ENCODE measurements around the gene TECPR2.
A peak's percentile ranks its signal among the peaks of the same experiment; 100 is the strongest.

Gene TECPR2

DNA sequence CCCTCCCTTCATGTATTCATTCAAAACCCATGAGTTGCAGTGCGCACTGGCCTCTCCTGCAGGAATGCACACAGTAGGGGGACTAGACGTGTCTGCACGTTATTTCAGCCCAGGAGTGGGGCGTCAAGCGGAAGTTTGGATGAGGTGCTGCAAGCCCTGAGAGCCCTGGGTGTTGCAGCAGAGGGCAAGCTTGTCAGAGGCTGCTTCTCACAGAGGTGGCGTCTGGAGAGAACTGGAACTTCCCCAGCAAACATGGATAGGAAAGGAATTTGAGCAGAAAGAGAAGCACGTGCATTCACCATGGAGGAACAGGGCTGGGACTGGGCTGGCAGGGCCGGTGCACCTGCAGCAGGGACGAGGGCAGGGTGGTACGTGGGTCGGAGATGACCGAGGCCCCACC, 64.9 kb downstream of the TECPR2 start:
- no peak for DNase-seq

DNA sequence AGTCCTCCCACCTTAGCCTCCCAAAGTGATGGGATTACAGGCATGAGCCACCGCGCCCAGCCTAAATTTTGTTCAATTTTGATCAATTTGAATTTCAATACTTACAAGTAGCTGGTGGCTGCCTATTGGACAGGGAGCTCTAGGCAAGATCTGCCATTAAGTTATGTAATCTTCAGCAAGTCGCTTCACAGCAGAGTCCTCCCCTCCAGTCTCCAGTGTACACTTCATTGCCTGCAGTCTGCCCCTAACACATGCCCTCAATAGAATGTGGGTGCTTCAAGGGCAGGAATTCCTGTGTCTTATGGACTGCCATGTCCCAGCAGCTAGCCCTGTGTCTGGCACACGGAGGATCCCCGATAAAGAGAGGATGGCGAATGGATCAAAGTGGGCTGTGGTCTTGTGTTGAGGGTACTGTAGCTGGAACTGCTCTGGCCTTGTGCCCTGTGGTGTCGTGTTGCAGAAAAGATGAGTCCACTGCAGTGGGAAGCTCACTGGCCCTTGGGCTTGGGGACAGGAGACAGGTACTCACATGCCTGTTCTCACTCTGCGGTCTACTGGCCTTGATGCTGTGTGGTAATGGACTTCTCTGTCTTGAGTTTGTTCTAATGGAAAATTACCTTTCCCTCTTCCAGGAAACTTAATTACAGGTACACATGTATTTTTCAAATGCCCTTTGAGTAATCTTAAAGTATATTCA, 67.6 kb downstream of the TECPR2 start:
- no peak for DNase-seq

DNA sequence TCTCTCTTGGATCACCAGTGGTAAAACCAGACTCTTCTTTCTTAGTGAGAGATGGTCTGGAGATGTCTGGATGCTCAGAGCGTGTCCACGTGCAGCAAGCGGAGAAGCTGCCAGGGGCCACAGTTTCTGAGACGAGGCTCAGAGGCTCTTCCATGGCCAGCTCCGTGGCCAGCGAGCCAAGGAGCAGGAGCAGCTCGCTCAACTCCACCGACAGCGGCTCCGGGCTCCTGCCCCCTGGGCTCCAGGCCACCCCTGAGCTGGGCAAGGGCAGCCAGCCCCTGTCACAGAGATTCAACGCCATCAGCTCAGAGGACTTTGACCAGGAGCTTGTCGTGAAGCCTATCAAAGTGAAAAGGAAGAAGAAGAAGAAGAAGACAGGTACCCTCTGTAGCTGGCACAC, 69.0 kb downstream of the TECPR2 start:
- no peak for DNase-seq

DNA sequence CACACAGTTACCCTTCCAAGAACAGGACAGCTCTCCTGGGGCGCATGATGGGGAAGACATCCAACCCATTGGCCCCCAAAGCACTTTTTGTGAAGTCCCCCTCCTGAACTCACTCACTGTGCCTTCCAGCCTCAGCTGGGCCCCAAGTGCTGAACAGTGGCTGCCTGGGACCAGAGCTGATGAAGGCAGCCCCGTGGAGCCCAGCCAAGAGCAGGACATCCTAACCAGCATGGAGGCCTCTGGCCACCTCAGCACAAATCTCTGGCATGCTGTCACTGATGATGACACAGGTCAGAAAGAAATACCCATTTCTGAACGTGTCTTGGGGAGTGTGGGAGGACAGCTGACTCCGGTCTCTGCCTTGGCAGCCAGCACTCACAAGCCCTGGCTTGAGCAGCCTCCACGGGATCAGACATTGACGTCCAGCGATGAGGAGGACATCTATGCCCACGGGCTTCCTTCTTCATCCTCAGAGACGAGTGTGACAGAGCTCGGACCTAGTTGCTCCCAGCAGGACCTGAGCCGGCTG, 72.0 kb downstream of the TECPR2 start:
- no peak for DNase-seq

DNA sequence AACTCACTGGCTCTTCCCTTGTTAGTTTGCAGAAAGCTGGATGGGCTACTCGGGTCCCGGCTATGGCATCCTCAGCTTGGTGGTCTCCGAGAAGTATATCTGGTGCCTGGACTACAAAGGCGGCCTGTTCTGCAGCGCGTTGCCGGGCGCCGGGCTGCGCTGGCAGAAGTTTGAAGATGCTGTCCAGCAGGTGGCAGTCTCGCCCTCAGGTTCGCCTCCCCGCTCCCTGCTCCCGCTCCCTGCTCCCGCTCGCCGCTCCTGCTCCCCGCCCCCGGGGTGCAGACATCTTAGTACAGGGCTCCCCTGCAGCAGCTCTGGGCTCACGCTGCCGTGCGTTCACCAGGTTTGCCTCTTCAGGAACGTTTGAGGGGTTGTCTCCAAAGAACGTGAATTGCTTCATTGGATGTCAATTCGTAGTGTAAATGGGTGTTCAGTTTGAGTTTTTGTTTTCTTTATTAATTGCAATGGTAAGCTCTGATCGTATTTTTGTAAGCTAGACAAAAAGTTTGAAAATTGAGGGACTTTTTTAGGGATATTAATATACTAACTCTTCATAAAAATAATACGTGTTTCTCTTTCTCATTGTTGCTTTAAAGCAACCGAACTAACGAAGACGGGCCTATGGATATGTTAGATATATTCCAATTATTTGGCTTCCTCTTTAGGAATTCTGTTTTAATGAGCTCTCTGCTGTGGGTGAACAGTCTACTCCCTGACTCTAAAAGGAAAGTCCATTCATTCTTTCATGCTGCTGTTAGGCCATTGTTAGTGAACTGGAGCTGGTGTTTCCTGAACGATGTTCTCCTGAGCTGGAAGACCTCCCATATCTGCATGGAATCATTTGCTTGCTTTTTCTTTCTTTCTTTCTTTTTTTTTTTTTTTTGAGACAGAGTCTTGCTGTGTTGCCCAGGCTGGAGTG, 75.5 kb downstream of the TECPR2 start:
- DNase-seq, result peak; percentile 89

DNA sequence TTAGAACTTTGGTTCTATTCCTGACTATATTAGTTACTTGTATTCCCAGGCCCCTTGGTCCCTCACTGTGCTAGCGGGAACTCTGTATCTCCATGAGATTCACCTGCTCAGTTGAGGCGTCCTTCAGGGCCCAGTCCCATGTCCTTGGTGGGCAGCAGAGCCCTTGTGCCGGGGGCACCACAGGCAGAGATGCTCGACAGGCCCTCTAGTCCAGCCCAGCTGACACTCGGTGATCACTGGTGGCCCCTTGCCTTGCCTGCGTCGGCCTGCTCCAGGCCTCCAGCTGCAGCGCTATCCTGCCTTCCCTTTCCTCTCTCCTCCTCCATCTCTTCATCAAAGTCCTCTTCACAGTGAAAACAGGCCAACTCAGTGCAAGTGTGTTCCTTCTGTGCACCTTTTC, 76.8 kb downstream of the TECPR2 start:
- DNase-seq, result no peak

DNA sequence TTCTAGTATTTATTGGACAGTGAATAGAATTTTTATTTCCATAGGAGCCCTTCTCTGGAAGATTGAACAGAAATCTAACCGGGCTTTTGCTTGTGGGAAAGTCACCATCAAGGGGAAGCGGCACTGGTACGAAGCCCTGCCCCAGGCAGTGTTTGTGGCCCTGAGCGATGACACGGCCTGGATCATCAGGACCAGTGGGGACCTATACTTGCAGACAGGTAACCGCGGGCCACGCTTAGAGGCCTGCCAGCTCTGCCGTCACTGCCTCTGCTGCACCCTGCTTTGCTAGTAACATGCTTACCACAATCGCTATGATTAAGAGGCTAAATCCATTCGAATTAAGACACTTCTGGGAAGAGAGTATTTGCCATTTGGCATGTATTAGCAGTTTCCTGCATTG, 77.7 kb downstream of the TECPR2 start:
- no peak for DNase-seq

DNA sequence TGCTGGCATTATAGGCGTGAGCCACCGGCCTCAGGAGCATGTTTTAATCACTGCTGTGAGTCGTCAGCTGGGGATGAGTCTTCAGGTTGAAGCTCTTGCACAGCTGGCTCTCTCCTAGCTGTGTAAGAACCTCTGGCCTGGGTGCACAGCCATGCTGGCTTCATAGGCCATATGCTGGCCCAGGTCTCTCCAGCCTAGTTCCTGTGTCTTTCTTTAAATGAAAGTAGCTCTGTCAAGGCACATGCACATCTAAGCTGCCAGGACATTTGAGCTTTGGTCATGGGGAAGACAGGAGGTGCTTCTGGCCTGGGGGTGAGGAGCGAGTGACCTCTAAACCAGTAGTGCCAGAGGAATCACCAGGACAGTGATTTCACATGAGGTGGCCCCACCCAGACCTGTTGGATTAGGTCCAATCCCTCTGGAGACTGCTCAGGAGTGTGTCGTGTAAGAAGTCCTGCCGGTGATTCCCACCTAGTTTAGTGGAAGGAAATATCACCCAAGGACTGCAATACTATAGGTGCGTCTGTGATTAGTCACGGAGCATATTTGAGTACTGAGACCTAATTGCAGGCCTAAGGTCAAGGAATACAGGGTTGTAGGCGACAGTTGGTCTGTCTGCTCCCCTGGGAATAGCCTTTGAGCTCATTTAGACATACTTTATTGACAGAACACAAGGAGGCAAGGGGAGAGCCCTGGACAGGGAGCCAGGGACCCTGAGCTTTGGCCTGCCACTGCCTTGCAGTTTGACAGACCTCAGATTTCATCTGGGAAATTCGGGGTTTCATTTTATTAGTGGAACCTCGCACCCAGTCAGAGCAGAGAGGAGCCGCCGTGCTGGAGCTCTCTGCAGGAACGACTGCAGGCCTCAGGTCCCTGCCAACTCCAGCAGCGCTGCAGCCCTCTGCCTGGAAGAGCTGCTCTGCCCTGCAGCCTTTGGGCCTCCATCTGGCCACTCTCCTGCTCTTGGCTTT, 79.8 kb downstream of the TECPR2 start:
- no peak for DNase-seq

DNA sequence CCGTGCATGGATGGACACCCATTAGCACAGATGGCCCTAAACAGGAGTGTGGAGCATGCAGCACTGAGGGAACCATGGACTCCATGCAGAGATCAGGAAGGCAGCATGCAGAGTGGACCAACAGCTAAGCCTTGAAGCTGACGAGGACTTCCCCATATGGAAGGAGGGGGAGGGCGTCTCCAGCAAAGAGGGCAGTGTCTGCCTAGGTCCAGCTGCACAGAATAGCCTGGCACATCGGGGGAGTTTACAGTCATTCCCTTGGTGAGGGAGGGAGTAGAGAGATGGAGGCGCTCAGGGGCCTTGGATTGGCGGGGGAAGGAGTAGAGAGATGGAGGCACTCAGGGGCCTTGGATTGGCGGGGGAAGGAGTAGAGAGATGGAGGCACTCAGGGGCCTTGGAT, 82.3 kb downstream of the TECPR2 start:
- DNase-seq, result no peak

DNA sequence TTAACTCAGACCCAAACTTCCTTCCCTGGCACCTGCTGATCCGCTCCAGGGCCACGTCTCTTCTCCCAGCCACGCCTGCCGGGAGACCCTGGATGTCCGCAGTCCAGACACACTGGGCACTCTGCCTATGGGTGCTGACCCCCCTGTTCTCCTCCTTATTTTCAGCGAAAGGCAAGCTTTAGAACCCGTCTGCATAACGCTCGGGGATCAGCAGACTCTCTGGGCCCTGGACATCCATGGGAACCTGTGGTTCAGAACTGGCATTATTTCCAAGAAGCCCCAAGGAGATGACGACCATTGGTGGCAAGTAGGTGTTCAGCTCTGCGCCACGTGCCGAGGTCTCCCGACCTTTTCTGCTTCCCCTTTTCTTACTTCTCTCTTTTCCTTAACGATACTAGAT, 82.9 kb downstream of the TECPR2 start:
- no peak for DNase-seq

DNA sequence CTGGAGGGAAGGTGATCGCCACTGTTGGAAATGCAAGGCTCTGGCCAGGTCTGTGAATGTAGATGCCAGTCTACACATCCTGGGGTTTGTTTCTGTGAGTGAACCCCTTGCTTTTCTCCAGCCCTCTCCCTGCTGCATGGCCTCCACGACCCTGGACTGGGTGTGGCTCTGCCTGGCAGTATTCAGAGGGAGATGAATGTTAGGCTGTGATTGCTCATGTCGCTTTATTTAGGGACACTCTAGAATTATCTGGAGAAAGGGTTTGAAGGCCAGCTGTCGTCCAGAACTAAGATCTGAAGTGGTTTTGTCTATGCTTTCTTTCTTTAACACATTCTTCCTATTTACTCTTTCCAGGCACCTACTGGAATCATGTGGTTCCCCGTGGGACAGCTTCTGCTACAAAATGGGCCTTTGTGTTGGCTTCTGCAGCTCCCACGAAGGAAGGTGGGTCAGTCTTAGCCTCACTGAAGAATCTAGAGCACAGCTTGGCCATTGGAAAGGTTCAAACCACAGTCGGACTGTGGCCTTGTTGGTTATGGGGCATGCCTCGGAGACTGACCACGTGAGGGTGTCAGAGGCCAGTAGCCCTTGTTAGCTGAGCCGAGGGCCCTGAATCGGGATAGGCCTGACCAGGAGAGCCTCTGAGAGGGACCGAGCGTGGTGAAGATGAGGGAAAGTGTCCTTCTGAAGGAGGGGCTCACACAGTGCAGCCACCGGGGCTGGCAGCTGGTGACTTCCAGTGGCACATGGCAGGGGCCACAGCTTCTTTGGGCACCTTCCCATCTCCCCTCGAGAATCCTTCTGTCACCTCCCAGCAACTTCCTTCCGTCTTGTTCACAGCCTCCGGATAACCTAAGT, 87.7 kb downstream of the TECPR2 start:
- no peak for DNase-seq

DNA sequence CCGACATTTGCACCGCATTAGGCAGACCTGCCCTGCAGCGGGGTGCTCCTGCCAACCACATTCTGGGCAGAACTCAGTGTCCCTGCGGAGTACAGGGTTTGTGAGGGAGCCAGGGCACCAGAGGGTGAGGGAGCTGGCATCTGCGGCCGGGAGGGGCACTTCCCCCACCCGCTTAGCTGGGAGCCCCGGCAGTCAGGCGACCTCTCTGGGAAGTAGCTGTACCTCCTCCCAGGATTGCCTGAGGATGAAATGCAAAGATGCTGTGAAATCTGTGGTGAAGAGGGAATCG, 88.3 kb downstream of the TECPR2 start:
- no peak for DNase-seq

DNA sequence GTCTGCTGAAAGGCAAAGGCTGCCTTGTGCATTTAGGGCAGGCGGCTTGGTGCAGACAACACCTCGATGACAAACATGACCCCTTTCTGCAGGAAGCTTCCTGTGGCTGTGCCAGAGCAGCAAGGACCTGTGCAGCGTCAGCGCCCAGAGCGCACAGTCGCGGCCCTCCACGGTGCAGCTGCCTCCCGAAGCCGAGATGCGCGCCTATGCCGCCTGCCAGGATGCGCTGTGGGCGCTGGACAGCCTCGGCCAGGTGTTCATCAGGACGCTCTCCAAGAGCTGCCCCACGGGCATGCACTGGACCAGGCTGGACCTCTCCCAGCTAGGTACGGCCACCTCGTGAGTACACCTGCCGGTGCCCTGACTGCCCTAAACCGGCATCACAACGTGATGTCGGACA, 89.6 kb downstream of the TECPR2 start:
- no peak for DNase-seq

DNA sequence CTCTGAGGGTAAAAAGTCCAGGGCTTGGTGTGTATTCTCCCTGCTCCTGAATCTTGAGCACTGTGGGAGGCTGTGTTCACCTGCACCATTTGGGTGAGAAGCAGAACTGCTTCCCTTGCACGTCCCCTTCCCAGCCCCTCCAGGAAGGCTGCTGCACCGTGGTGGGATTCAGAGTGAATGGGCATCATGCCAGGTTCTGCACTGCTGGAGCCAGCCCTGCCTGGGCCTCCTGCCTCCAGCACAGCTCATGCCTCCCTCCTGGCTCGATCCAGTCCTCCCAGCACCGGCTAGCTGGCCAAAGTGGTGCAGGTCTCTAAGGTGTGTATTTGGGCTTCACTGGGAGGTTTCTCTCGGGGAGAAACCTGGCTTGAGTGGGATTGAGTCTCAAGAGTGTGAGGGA, 92.0 kb downstream of the TECPR2 start:
- DNase-seq, result no peak

DNA sequence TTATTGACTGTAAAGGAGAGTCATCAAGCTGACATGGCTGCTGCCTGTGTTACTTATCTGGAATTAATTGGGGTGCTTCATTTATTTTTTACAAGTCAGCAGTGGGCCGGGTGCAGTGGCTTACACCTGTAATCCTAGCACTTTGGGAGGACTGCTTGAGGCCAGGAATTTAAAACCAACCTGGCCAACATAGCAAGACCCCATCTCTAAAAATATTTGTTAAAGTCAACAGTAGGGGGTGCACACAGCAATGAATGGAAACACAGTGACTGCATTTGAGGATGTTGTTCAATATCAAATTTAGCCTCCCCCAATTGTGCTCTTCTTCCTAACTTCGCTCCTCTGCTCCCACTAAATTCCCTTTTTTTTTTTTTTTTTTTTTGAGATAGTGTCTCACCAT, 94.8 kb downstream of the TECPR2 start:
- no peak for DNase-seq

DNA sequence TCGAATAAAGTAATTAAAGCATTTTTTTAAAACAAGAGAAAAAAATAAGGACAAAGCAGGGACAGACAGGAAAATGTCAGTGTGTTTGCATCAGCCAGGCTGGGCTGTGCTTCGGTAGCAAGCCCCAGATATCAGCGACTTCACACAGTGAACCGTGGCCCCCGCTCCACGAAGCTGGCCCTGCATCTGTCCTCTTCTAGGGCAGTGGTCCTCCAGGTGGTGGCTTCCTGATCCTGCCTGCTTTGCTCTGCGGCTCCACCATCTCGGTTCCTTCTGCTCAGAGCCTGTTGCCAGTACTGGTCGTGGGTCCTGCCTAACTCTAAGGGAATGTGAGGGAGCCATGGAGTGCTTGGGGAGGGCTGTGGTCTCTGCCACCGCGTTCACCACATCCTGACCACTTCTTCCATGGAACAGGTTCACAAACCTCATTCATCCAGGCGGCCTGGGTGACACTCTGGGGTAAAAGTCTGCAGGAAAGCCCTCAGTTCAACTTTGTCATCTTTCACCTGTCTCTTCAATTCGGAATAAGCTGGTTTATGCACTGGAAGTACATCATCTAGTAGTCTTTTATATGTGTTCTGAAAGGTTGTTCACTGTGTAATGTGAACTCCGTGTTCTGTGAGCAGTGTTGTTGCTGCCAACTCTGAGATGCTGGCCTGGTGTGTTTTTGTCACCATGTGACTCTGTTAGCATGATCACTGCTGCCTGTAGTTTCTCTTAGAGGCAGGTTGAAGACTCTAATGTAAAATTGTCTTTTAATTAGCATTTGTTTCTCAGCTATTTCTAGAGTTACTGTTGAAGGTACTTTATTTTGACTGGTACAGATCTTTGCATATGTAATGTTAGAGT, 99.0 kb downstream of the TECPR2 start:
- no peak for DNase-seq

DNA sequence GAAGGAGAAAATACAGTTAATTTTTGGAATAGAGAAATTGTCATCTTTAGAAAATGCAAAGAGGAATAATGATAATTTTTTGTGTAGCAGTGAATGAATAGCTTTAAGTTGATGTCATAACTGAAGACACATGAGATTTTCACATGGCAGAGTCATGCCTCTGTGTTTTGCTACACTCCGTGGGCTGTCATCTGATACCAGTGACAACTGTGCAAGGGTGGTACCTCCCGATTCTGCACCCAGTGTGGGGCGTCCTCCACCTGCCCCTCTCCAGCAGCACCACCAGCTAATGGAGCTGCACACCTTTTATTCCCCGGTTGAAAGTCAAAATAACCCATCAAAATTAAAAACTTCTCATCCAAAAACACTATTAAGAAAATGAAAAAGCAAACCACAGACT, 99.7 kb downstream of the TECPR2 start:
- DNase-seq, result no peak

DNA sequence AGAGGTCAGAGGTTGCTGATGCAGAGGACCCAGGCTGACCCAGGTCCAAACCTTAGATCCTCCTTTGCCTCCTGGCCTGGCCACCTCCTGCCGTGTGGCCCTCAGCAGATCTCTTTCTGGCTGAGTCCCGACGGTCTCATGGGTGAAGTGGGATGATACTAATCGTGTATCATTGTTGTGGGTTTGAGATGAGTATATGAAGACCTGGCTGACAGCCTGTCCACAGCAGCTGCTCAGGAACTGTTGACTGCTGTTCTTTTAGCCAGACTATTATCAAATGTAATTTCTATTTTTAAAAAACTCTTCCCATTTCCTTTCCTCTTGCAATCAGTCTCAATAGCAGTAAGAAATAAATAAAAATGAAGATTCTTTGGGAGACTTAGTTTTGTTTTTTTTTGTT, 101.3 kb downstream of the TECPR2 start:
- DNase-seq, result no peak

DNA sequence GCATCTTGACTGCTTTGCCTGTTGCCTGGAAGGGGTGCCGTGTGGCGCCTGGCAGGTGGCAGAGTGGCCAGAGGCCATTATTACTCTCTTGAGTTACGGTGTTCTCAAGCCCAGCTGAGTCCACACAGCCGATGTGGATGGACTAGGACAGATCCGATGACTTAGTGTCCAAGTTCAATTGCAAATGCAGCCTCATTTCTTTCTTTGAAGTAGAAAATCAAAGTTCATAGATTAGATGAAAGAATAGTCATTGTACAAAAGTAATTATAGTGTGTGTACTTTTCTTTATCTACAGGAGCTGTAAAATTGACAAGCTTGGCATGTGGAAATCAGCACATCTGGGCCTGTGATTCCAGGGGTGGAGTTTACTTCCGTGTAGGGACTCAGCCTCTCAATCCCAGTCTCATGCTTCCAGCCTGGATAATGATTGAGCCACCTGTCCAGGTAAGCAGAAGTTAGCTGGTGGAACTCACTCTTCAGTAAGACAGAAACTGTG, 102.2 kb downstream of the TECPR2 start:
- no peak for DNase-seq

DNA sequence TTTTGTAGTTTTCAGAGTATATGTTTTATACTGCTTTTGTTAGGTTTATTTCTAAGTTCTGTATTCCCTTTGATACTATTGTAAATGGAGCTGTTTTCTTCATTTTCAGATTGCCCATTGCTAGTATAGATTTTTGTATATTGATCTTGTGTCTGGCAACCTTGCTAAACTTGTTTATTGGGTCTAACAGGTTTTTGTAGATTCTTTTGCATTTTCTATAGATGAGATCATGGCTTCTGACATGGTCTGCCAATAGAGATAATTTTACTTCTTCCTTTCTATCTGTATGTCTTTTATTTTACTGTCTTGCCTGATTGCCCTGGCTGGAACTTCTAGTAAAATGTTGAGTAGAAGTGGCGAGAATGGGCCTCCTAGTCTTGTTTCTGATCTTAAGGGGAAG, 106.5 kb downstream of the TECPR2 start:
- no peak for DNase-seq

Data from 8988T (cell line).